HEK293T (cell line): ENCODE data around the gene SLC6A4.

Experiments used
- BHLHE40 ChIP-seq: fragments of 450-650 bp; IDR thresholded peaks from 2 replicates; pipeline ENCODE4 v1.6.1; 2016; ENCODE audit warnings: mild to moderate bottlenecking, moderate library complexity, borderline replicate concordance
- CTBP1 ChIP-seq: fragments of 450-650 bp; IDR thresholded peaks from 2 replicates; pipeline ENCODE4 v1.6.1; 2016; ENCODE audit warnings: borderline replicate concordance
- ELF4 ChIP-seq: fragments of 450-650 bp; IDR thresholded peaks from 2 replicates; pipeline ENCODE4 v1.6.1; 2017; ENCODE audit warnings: antibody characterized with exemption
- FOXA1 ChIP-seq: fragments of 450-650 bp; IDR thresholded peaks from 2 replicates; pipeline ENCODE4 v1.6.1; 2016; ENCODE audit warnings: mild to moderate bottlenecking
- FOXK2 ChIP-seq: fragments of 450-650 bp; IDR thresholded peaks from 2 replicates; pipeline ENCODE4 v1.6.1; 2016; ENCODE audit warnings: mild to moderate bottlenecking
- FOXM1 ChIP-seq: fragments of 450-650 bp; IDR thresholded peaks from 2 replicates; pipeline ENCODE4 v1.6.1; 2017; ENCODE audit warnings: mild to moderate bottlenecking, borderline replicate concordance
- HDGF ChIP-seq: fragments of 450-650 bp; IDR thresholded peaks from 2 replicates; pipeline ENCODE4 v1.6.1; 2017; ENCODE audit warnings: antibody characterized with exemption, borderline replicate concordance
- LEF1 ChIP-seq: fragments of 450-650 bp; IDR thresholded peaks from 2 replicates; pipeline ENCODE4 v1.6.1; 2017; ENCODE audit warnings: mild to moderate bottlenecking, borderline replicate concordance
- NFRKB ChIP-seq: fragments of 450-650 bp; IDR thresholded peaks from 2 replicates; pipeline ENCODE4 v1.6.1; 2016; ENCODE audit warnings: mild to moderate bottlenecking, moderate library complexity
- PKNOX1 ChIP-seq: fragments of 450-650 bp; IDR thresholded peaks from 2 replicates; pipeline ENCODE4 v1.6.1; 2016
- SP1 ChIP-seq: fragments of 450-650 bp; IDR thresholded peaks from 2 replicates; pipeline ENCODE4 v1.6.1; 2017
- SUZ12 ChIP-seq: fragments of 450-650 bp; IDR thresholded peaks from 2 replicates; pipeline ENCODE4 v1.6.1; 2016; ENCODE audit warnings: mild to moderate bottlenecking
- TARDBP ChIP-seq: fragments of 450-650 bp; IDR thresholded peaks from 2 replicates; pipeline ENCODE4 v1.6.1; 2016
- ZNF384 ChIP-seq: fragments of 450-650 bp; IDR thresholded peaks from 2 replicates; pipeline ENCODE4 v1.6.1; 2016

- TF ChIP-seq FOXK2: no peak
- TF ChIP-seq TARDBP: no peak
- no peak for TF ChIP-seq PKNOX1
- TF ChIP-seq FOXA1: no peak
- no peak for TF ChIP-seq SUZ12
- no peak for TF ChIP-seq SP1
- no peak for TF ChIP-seq ELF4
- no peak for TF ChIP-seq NFRKB
- no peak for TF ChIP-seq ZNF384
- TF ChIP-seq HDGF: no peak
- TF ChIP-seq BHLHE40: no peak
- TF ChIP-seq FOXM1: no peak
- TF ChIP-seq CTBP1: no peak
- no peak for TF ChIP-seq LEF1
Observed at GRCh38 chr17:30221346-30221745, 14.2 kb downstream of the SLC6A4 start.
